ENCODE measurements around the gene PGM2.

The PGM2 gene

DNA sequence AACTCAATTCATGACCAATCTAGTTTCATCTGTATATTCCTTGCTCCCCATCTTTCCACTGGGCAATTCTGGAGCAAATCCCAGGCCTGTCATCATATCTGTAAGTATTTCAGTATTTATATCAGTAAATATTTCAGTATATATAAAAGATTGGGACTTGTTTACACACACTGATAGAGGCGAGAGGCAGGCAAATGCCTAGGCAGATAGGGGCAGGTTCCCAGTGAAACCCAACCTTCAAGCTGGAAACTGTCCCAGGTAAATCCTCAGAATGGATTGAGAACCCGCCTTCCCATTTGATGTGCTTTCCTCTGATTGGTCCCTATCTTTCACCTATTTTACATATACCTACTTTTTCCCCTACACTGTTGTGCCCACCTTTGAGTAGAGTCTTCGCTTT is 40.6 kb downstream of the PGM2 start:
- DNase-seq, result no peak

DNA sequence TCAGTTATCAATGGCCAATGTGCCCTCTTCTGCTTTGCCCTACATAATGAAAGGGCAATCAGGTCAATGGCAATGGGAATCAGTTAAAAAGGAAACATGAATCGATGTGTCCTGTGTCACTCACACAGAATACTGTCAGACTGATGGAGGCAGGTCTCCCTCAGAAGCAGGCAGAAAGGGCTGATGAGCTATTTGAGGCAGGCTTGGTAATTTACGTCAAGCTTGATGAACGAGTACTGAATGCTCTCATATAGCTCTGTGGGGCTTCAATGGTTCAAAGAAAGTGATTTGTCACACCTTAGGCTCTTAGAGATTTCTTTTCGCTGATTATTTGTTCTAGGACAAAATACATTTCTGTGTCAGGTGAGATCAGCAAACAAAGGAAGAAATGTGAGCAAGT is 41.8 kb downstream of the PGM2 start:
- no peak for DNase-seq

DNA sequence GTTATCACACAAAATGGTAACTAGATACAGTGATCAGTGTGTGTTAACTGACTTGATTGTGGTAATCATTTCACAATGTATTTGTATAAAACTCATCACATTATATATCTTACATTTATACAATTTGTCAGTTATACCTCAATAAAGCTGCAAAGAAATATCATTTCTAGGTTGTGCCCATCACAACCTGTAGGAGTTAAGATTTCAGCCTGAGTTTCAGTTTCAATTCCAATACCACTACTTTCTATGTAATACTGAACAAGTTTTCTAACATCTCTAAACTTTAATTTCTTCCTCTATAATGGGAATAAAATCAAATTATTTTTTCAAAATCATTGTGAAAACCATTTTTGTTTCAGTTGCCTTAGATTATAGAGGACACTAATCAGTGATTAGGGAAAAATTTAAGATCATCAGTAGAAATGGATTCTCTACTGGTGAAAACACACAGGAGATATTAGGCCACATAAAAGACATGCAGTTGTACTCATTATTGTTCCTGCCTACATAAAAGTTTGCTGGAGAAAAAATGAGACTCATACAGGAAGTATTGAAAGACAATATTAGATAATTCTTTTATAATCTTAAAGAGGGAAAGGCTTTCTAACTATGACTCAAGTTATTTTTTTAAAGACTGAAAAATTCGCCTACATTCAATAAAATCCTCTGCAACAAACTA is 46.0 kb downstream of the PGM2 start:
- DNase-seq, result no peak

DNA sequence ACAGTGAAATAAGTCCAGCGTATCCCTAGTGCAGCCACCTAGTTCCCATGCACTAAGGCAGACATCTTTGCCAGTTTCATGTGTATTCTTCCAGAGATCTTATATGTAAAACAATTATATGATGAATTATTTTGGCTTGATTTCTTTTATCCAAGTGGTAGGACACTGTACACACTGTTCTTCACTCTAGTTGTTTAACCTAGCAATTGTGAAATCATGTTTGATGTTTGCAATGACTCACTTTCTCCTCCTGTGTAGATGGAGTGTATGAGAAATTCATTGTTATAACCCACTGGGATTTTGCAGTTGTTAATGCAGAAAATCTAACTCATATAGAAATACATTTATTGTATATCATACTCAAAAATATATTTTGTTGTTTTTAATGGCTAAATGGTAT is 46.9 kb downstream of the PGM2 start:
- no peak for DNase-seq

DNA sequence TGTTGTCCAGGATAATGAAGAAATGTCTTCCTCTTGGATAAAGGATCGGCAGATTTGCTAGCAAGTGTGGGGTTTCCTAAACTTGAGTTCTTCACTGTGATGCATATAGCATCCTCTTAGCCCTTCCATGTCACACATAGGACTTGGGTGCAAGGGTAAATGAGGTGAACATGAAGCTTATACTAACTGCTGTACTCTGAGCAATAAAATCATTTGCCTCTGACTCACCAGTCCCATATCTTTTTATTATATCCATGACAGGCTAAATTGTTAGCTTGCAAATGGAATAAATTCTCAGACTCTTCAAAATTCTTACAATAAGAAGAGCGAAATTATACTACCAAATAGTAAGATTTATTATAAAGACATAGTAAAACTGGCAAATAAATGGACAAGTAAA is 49.7 kb downstream of the PGM2 start:
- no peak for DNase-seq

DNA sequence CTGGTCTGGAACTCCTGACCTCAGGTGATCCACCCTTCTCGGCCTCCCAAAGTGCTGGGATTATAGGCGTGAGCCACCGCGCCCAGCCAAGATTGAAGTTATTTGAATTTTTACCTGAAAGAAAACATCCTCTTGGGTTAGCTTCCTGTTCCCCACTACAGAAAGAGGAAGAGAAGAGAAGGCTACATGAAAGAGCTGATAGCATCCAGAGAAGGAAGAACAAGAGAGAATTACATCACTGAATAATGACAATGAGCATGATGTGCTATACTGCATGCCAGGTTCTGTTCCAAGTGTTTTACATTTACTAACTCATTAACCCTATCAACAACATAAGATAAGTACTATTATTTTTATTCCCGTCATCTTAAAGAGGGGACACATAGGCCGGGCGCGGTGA is 52.9 kb downstream of the PGM2 start:
- no peak for DNase-seq

DNA sequence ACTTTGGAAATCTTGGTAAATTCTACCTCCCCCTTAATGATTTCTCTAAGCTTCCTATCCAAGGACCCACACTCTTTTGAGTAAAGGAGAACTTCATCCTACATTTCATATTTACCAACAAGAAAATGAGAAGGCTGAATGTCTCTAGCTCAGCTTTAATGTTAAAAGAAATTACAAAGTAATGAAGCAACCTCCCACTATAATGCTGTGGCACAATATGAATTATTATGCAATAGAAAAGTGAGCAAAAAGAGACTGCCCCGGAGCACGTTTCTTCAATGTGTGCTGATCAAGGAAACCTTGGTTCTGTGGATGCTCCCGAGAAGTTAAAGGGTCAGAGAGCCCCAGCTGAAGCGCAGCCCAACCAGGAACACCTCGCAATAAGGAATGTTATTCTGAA is 55.3 kb downstream of the PGM2 start:
- DNase-seq, result no peak

DNA sequence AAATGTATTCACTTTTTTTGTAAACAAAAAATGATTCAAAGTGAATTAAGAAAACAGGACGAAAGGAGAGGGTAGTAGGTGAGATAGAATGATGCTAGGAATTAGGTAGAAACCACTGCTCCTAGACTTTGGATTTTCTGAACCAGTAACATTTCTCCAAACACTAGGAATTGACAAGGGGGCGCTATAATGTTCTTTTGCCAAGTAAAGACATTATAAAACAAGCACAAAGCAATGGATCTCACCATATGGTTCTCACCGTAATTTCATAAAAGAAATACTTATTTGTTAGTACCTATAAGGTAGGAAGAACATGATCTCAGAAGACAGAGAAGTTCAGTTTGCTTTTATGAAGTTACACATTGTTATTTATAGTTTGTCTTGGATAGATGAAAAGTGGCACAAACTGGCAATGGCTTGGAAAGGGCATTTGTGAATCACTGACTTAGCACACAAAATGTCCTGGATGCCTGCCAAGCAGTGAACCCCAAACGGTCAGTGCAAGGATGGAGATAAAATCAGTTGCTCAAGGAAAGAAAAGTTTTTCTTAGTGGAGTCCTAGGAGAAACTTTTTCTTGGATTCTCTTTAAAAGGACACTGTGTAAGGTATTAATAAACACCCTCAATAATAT is 56.3 kb downstream of the PGM2 start:
- DNase-seq, result no peak

DNA sequence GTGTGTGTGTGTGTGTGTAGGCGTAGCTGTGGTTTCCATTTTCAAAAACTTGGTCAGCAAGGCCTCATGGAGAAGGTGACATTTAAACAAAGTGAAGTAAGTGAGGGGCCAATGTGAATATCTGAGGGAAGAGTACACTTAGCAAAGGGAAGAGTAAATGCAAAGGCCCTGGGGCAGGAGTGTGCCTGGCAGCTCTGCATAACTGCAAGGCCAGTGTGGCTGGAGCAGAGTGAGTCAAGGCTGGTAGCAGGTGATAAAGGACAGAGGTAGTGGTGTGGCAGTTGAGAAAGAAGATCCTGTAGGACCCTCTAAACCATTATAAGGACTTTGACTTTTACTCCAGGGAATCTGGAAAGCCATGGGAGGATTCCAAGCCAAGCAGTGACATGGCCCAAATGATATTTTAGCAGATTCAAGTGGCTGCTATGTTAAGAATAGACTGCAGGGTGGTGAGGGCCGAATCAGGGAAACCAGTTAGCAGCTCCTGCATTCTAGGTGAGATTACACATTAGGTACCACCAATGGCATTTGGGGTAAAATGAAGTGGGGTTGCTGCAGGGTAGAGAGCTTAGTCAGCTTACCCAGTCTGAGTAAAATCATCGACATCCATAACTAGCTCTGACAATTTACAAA is 58.5 kb downstream of the PGM2 start:
- DNase-seq, result no peak

DNA sequence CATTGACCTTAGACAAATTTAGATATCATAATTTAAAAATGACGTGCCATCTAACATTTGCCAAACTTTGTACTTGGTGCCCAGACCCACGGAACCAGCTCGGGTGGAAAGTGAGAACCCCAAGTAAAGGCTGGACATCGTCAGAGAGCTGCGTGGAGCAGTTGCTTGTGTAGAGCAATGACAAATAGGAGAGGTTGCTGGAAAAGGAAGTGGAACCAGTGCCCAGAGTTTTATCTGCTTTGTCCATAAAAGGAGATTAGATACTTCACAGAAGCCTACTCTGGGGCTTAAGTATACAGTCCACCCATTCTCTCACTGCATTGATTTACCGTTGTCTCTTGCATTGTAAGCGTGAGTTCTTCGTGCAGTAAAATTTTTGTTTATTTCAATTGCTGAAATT is 59.0 kb downstream of the PGM2 start:
- no peak for DNase-seq

DNA sequence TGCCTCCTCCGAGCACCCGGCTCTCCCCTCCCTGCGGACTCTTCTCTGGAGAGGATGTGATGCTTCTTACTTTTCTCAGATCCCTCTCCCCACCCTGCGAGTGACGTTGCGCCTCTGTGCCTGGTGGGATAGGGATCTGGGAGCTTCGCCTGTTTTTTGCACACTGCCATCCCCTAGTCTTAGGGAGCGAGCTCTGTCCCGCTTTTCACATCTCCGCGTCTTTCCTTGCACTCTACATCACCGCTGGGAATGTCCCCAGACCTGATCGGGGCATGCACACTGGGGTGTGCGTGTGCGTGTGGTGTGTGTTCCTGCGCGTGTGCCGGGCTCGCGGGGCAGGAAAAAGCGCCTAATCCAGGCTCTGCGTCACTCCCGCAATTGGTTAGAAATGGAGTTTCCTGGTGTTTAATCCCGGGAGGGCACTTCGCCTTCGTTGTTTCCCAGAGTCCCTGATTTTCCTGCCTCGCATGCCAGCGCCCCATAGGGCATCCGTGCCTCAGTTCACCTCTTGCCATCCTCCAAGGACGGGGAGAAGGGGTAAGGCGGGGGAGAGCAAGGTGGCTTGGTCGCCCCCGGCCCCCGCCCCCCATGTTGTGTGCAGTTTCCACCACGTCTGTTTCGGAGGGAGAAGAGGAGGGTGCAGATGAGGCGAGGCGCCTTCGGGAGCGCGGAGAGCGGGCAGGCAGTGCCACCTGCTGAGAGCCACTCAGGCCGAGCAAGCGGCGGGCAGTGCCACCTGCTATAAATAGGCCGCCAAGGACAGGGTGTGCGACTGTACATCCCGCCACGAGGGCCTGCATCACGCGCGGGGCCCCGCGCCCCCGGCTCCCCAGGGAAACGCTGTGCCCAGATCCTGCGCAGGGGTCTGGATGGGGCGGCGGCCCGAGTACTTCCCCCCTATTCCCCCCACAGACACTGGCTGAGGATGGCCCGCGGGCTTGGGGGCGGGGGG is 63.6 kb downstream of the PGM2 start:
- no peak for DNase-seq

DNA sequence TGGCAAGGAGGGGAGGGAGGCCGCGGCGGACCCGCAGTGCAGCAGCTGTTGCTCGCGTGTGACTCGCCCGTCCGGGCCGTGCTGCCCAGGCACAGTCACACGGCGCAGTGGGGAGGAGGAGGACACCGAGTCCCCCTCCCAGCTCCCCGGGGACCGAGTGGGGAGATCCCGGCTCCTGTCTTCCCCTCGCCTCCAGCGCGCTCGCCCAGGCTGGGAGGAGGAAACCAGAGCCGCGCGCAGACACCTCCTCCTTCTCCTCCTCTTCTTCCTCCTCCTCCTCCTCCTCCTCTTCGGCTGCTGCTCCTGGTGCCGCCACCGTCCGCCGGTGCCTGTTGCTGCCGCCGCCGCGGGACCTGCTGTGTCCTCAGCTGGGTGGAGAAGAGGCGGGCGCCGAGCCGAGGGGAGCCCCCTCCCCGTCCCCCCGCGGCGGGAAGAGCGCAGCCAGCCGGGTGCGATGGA is 64.3 kb downstream of the PGM2 start, which contains the start of gene TBC1D1:
Gene TBC1D1 (plus strand): TSS at position 284 of the 459 bp plus-strand sequence. CDS start 11,012 bp downstream, outside the sequence.
- peak; percentile 29 for DNase-seq

DNA sequence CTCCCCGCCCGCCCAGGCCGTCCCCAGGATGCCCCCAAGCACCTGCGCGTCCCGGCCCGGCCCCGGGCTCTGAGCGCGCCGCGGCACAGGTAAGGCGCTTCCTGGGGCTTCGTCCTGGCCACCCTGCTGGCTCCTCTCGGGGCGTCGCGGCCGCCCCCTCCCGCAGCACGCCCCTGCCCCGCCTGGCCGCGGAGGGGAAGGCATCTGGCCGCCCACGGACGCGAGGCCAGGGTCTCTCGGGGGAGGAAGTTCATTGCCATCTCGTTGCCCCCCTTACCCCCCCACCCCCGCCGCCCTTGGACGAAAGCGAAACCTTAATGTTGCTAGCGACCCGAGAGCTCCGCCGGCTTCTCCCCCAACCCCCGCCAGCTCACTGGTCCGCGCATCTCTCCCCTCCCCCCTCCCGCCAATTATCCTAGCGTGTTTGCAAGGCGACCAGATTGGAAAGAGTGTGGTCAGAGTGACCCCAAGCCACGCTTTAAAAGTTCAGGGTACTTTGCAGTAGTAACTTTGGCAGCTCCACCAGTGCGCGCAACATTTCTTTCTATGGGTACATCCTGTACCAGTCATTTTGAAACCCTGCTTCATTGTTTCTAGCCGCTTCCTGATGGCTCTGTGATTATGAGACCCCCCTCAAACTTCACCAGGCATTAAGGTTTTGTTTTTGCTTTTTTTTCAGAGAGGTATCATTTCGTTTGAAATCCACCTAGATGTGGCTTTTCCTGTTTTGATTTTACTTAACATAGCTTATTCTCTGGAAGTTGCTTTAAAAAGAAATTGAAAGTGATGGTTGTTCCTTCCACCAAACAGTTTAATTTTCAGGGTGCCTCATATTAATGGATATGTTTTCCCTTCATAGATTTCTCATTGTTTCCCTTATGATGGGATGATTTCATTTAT is 65.0 kb downstream of the PGM2 start:
- peak; percentile 42 for DNase-seq

DNA sequence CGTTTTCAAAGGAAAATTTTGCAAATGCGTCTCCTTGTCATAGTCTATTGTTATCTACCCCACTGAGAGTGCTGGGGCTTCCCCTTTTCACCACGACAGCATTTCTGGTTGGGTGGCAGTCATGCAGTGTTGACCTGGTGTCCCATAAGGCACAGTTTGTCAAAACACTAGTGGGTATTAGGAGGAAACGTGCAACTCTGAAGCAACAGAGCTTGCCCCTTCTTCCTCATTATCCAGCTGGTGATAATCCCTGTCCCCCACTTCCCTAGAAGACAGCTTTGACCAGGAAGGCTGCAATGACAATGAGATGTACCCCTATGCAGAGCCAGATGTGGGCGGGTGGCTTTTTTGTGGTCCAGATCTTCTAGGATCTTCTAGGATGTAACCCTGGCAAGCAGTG is 66.2 kb downstream of the PGM2 start:
- DNase-seq, result peak; percentile 3

DNA sequence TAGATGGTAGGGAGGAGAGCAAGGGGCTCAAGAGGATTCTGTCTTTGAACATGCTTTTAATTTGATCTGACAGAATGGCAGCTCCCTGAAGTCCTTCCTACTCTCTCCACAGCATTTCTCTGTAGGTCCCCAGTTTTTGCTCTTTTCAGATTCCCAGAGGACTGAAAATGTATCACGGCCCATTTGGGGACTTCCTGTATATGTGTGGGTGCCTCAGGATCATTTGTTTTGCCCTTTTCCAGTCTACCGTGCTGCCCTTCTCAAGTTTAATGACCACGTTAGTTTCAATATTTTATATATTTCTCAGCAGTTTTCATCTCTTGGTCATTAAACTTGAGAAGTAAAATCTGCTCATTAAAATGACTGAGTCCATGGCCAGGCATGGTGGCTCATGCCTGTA is 66.7 kb downstream of the PGM2 start:
- DNase-seq, result no peak

DNA sequence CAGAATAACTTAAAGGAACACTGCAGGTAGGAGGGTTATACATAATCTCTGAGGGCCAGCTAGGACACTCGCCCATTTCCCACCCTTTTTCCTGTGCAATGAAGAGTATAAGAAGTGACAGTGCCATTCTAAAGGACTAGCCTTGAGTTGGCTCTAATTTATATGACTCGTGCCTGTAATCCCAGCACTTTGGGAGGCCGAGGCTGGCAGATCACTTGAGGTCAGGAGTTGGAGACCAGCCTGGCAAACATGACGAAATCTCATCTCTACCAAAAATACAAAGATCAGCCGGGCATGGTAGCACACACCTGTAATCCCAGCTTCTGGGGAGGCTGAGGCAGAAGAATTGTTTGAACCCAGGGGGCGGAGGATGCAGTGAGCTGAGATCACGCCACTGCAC is 68.8 kb downstream of the PGM2 start:
- DNase-seq, result no peak

DNA sequence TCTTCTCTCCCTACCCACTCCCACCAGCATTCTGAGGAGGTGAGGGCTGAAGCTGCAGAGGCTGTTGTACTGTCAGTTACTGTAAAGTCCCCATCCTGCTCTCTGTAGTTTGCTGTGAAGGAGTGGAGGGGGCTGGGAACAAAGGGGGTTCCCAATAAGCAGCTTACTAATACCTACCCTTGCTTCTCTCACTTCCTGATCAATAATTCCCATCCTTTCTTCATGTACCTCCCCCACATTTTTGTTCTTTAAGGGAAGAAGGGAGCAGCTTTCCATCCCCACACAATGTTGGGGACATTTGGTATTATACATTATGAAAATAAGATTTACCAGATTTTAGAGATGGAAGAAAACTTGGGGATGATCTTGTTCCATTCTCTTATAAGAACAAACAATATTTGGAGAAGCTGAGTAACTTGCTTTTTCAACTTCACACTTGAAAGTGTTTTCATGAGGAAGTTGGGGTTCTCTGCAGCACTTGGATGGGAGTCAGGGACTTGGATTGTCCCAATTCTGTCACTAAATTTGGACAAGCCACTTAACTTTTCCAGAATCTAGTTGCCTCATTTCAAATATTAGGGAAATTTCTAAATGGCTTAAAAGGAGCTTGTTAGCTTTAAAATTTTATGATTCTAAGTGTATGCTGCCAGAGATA is 69.8 kb downstream of the PGM2 start:
- DNase-seq, result no peak

DNA sequence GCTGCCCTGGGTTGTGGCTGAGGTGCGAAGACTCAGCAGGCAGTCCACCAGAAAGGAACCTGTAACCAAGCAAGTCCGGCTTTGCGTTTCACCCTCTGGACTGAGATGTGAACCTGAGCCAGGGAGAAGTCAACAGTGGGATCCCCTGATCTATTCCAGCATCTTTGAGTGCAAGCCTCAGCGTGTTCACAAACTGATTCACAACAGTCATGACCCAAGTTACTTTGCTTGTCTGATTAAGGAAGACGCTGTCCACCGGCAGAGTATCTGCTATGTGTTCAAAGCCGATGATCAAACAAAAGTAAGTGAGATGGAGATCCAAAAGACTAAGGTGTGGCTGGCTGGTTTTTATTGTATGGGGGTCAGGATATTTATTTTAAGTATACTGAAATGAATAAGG is 75.7 kb downstream of the PGM2 start:
- no peak for DNase-seq

DNA sequence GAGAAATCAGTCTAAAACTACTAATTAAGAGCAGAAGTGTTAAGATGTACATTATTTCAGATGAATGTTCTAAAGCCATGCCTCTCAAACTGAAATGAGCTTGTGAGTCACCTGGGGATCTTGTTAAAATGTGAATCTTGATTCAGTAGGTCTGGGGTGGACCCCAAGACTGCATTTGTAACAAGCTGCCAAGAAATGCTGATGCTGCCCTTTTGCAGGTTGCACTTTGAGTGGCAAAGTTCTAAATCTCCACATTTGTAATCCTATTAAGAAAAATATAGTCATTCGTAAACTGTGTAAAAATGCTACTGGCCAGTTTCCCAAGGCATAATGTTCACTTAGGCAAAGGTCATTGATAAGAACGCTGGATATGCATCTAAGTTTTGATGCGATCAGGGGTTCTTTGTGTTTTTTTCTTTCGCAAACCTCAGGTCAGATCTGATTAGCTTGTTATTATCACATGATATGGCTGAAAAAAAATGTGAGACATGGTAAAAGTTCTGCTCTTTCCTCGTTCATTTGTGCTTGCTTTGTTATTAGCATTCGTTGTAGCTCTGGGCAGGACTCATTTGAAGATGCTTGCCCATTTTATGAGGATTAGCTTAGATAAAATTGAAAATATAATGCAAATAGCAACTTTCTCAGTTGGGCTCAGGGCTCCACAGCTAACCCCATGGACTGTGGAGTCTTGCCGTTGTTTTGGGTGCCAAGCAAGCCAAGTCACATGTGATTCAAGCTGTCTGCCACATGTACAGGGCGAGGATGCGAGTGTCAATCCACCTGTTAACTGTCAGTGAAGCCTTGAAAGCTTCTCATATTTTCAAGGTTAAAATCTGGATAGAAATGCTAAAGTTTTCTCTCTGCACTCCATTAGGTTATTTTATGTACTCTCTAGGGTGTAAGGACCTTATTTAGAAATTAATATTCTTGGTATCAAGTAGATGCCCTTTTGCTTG is 76.5 kb downstream of the PGM2 start:
- no peak for DNase-seq

DNA sequence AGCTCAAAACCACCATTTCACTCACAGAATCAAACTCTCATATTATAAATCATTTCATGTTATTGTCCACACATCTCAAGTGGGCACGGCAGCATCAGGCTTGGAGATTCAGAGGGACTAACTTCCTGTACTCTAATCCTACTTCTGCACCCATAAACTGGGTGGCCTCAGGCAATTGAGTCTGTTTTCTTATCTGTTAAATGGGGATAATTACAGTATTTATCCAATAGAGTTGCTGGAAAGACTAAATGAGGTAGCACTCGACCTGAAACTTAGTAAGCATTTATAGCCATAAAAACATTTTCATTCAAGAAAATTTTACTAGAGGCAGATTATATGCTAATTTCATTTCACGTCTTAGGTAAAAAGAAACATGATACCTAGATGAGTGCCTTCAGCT is 77.4 kb downstream of the PGM2 start:
- DNase-seq, result no peak
